ENCODE data around the gene TDRD3. TPM values are rescaled to one million over a fixed set of nuclear protein-coding genes. Genes with fewer than 3 reads are reported as not detected.

The TDRD3 gene
- total RNA-seq, 1 donor from 2014 or later: 40.6 TPM

GRCh38 chr13:60484865-60485264 lies 87.8 kb downstream of the TDRD3 start:
- DNase-seq (ENCODE audit: low spot score): no peak
- H3K27me3 Mint-ChIP-seq (ENCODE audit: insufficient read depth, low read depth): no peaks in the 10 kb centered on the region
- peaks cover 21% of the 10 kb centered on the region for H3K9me3 Mint-ChIP-seq

DNA sequence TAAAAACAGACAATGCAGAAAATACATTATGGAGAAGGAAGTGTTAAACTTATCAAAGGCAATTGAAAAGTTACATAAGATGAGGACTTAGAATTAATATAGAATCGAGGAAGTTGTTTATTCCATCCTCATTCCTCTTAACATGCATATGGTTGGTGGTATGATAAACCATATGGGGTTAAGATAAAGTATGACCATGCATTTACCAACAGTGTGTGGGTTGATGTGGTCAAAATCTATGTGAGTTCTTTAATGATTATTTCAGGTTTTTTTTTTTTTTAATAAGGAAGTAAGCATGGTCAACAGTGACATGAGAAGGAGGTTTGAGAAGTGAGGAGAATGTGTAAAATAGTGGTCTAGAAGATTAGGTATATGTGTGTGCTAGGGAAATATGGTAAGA lies 94.5 kb downstream of the TDRD3 start:
- Histone ChIP-seq H3K36me3 (peaks cover 8% of the 10 kb centered on the region), H4K20me1 (ENCODE audit: low read depth) (no peaks in the 10 kb centered on the region), H3K4me3 (no peak overlapping the region), H3K9ac (no peak overlapping the region), H3K27me3 (no peaks in the 10 kb centered on the region), H3K4me2 (no peak overlapping the region), H3K9me3 (ENCODE audit: low read depth) (peaks cover 4% of the 10 kb centered on the region), H3K79me2 (ENCODE audit: low read depth) (no peaks in the 10 kb centered on the region), H3F3A (ENCODE audit: low read depth) (no peaks in the 10 kb centered on the region), H2AFZ (replicated peaks) (no peak overlapping the region), H3K4me1 (no peaks in the 10 kb centered on the region), H3K27ac (no peak overlapping the region)
- no peak overlapping the region for H3K27ac Mint-ChIP-seq
- no peak for DNase-seq (ENCODE audit: low spot score)
- H3K4me3 Mint-ChIP-seq: no peak overlapping the region
- TF ChIP-seq EZH2phosphoT487 (IDR thresholded peaks at IDR 0.05): no peak
- TF ChIP-seq, protein P1, sequence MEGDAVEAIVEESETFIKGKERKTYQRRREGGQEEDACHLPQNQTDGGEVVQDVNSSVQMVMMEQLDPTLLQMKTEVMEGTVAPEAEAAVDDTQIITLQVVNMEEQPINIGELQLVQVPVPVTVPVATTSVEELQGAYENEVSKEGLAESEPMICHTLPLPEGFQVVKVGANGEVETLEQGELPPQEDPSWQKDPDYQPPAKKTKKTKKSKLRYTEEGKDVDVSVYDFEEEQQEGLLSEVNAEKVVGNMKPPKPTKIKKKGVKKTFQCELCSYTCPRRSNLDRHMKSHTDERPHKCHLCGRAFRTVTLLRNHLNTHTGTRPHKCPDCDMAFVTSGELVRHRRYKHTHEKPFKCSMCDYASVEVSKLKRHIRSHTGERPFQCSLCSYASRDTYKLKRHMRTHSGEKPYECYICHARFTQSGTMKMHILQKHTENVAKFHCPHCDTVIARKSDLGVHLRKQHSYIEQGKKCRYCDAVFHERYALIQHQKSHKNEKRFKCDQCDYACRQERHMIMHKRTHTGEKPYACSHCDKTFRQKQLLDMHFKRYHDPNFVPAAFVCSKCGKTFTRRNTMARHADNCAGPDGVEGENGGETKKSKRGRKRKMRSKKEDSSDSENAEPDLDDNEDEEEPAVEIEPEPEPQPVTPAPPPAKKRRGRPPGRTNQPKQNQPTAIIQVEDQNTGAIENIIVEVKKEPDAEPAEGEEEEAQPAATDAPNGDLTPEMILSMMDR (IDR thresholded peaks at IDR 0.05): no peak
- no peak for TF ChIP-seq EZH2 (IDR thresholded peaks at IDR 0.05)
- H3K9me3 Mint-ChIP-seq: peaks cover 11% of the 10 kb centered on the region
- peaks cover 55% of the 10 kb centered on the region for H3K36me3 Mint-ChIP-seq
- no peaks in the 10 kb centered on the region for H3K27me3 Mint-ChIP-seq (ENCODE audit: insufficient read depth, low read depth)
- H3K4me1 Mint-ChIP-seq: no peaks in the 10 kb centered on the region

More at GRCh38 chr13:60484865-60485264, 87.8 kb downstream of the TDRD3 start:
- Histone ChIP-seq H4K20me1 (ENCODE audit: low read depth) (no peaks in the 10 kb centered on the region), H3K27ac (no peak overlapping the region), H3K9me3 (ENCODE audit: low read depth) (peaks cover 4% of the 10 kb centered on the region), H3K4me1 (no peaks in the 10 kb centered on the region), H3F3A (ENCODE audit: low read depth) (peaks cover 4% of the 10 kb centered on the region), H2AFZ (replicated peaks) (no peak overlapping the region), H3K79me2 (ENCODE audit: low read depth) (no peaks in the 10 kb centered on the region), H3K4me2 (no peak overlapping the region), H3K4me3 (no peak overlapping the region), H3K36me3 (peaks cover 4% of the 10 kb centered on the region), H3K27me3 (no peaks in the 10 kb centered on the region), H3K9ac (no peak overlapping the region)
- no peak overlapping the region for H3K27ac Mint-ChIP-seq
- H3K36me3 Mint-ChIP-seq: peaks cover 54% of the 10 kb centered on the region
- no peaks in the 10 kb centered on the region for H3K4me1 Mint-ChIP-seq
- H3K4me3 Mint-ChIP-seq: no peak overlapping the region
- TF ChIP-seq EZH2phosphoT487 (IDR thresholded peaks at IDR 0.05) (no peak), EZH2 (IDR thresholded peaks at IDR 0.05) (no peak)
- TF ChIP-seq, protein P1 (IDR thresholded peaks at IDR 0.05): no peak

GRCh38 chr13:60492187-60492586 lies 95.2 kb downstream of the TDRD3 start:
- Mint-ChIP-seq H3K27me3 (ENCODE audit: insufficient read depth, low read depth) (no peaks in the 10 kb centered on the region), H3K4me3 (no peak overlapping the region), H3K9me3 (peaks cover 16% of the 10 kb centered on the region), H3K36me3 (peaks cover 57% of the 10 kb centered on the region), H3K4me1 (no peaks in the 10 kb centered on the region), H3K27ac (no peak overlapping the region)
- H3K79me2 ChIP-seq (ENCODE audit: low read depth): no peaks in the 10 kb centered on the region
- H3K4me2 ChIP-seq: no peak overlapping the region
- H3F3A ChIP-seq (ENCODE audit: low read depth): no peaks in the 10 kb centered on the region
- H3K36me3 ChIP-seq: peaks cover 8% of the 10 kb centered on the region
- no peak overlapping the region for H3K4me3 ChIP-seq
- no peak overlapping the region for H2AFZ ChIP-seq (replicated peaks)
- H3K27ac ChIP-seq: no peak overlapping the region
- no peaks in the 10 kb centered on the region for H4K20me1 ChIP-seq (ENCODE audit: low read depth)
- H3K27me3 ChIP-seq: no peaks in the 10 kb centered on the region
- H3K9ac ChIP-seq: no peak overlapping the region
- peaks cover 4% of the 10 kb centered on the region for H3K9me3 ChIP-seq (ENCODE audit: low read depth)
- TF ChIP-seq EZH2phosphoT487 (IDR thresholded peaks at IDR 0.05) (no peak), EZH2 (IDR thresholded peaks at IDR 0.05) (no peak)
- TF ChIP-seq, protein P1 (IDR thresholded peaks at IDR 0.05): no peak
- H3K4me1 ChIP-seq: no peaks in the 10 kb centered on the region
- DNase-seq (ENCODE audit: low spot score): no peak

Data from neural progenitor cell (in vitro differentiated cells).